ENCODE data around the gene AKAP6.

DNA sequence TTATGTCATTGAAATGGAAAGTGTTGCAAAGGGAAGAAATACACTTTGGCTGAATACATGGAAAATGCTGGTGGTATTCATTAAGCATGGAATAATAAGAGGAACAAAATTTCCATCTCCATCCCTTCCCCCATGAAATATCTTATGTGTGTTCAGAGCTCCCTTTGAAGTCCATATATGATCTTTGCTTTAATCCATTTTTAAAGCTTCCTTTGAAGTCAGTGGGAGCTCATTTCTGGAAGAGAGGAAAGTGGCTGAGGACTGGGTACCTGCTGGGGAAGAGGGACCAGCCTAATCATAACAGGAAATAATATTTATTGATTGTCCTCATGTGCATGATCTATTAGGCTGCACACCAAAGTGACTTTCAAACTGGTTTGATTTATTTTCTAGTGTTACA is 49.2 kb downstream of the AKAP6 start:
- no peak for TF ChIP-seq CTCF (conservative IDR thresholded peaks at IDR 0.05; ENCODE audit: low read length)
- TF ChIP-seq EZH2phosphoT487 (IDR thresholded peaks at IDR 0.05; ENCODE audit: borderline replicate concordance, low read depth, low read length), result no peak

All from OCI-LY7 (cell line).